ENCODE data around the gene NPR2.

NPR2 gene

GRCh38 chr9:35801328-35802128 lies 10.1 kb downstream of the NPR2 start:
- DNase-seq (ENCODE audit: low read depth), result no peak

GRCh38 chr9:35806101-35806500 lies 14.7 kb downstream of the NPR2 start:
- DNase-seq (ENCODE audit: low read depth), result no peak

GRCh38 chr9:35808433-35808832 lies 17.0 kb downstream of the NPR2 start:
- DNase-seq (ENCODE audit: low read depth), result no peak

- no peak for DNase-seq (ENCODE audit: low read depth)
Measured at GRCh38 chr9:35810122-35810521, 18.7 kb downstream of the NPR2 start.

GRCh38 chr9:35811381-35812024 lies 20.1 kb downstream of the NPR2 start:
- DNase-seq (ENCODE audit: low read depth), result no peak

GRCh38 chr9:35812025-35812602 lies 20.7 kb downstream of the NPR2 start, which contains the start of gene SPAG8:
TSS of gene SPAG8 (minus strand) at chr9:35812262. CDS start at chr9:35812147, 115 bp downstream.
- peak; percentile 84 for DNase-seq (ENCODE audit: low read depth)

GRCh38 chr9:35813434-35814105 lies 22.2 kb downstream of the NPR2 start:
- no peak for DNase-seq (ENCODE audit: low read depth)

- peak; percentile 22 for DNase-seq (ENCODE audit: low read depth)
Measured at GRCh38 chr9:35814106-35814840, 22.9 kb downstream of the NPR2 start.

GRCh38 chr9:35814841-35815543 lies 23.6 kb downstream of the NPR2 start, which contains the start of gene HINT2:
TSS of gene HINT2 (minus strand) at chr9:35815042. CDS start at chr9:35814979, 63 bp downstream.
- DNase-seq (ENCODE audit: low read depth), result peak; percentile 94

GRCh38 chr9:35816708-35817107 lies 25.3 kb downstream of the NPR2 start:
- no peak for DNase-seq (ENCODE audit: low read depth)

- DNase-seq (ENCODE audit: low read depth), result no peak
Measured at GRCh38 chr9:35818341-35818740, 26.9 kb downstream of the NPR2 start.

GRCh38 chr9:35820076-35820475 lies 28.7 kb downstream of the NPR2 start:
- no peak for DNase-seq (ENCODE audit: low read depth)

GRCh38 chr9:35822926-35823325 lies 31.5 kb downstream of the NPR2 start:
- DNase-seq (ENCODE audit: low read depth), result no peak

GRCh38 chr9:35826071-35826701 lies 34.8 kb downstream of the NPR2 start:
- no peak for DNase-seq (ENCODE audit: low read depth)

- DNase-seq (ENCODE audit: low read depth), result no peak
Measured at GRCh38 chr9:35827486-35827885, 36.1 kb downstream of the NPR2 start.

GRCh38 chr9:35828716-35829083 lies 37.3 kb downstream of the NPR2 start, which contains the start of gene FAM221B:
TSS of gene FAM221B (minus strand) at chr9:35828732. CDS start at chr9:35826161, 2,571 bp downstream.
- DNase-seq (ENCODE audit: low read depth), result no peak

- DNase-seq (ENCODE audit: low read depth), result peak; percentile 95
Measured at GRCh38 chr9:35829084-35829763, 37.8 kb downstream of the NPR2 start, which contains the start of gene TMEM8B. TSS of gene TMEM8B (plus strand) at chr9:35829228. CDS start at chr9:35829448, 220 bp downstream.

GRCh38 chr9:35829764-35830096 lies 38.3 kb downstream of the NPR2 start:
- no peak for DNase-seq (ENCODE audit: low read depth)

GRCh38 chr9:35831040-35831439 lies 39.6 kb downstream of the NPR2 start:
- DNase-seq (ENCODE audit: low read depth), result no peak

GRCh38 chr9:35832814-35833213 lies 41.4 kb downstream of the NPR2 start:
- DNase-seq (ENCODE audit: low read depth), result no peak
